EL (cell line): ENCODE results near the gene SPG7.
A peak's percentile ranks its signal among the peaks of the same experiment; 100 is the strongest.
"Not testable (repeated sequence)": the region's sequence is repeated elsewhere in the genome, so short reads cannot be mapped to it uniquely, and the experiment has no call there.

ENCODE experiments used
- DNase-seq: peaks from one replicate; pipeline ENCODE4 v3.0.0-alpha.2; 2016

The SPG7 gene

GRCh38 chr16:89565506-89566372 is 57.5 kb downstream of the SPG7 start:
- DNase-seq = peak; percentile 63

GRCh38 chr16:89567656-89568594 is 59.7 kb downstream of the SPG7 start:
- DNase-seq = no peak

- DNase-seq = no peak
Observed at GRCh38 chr16:89569506-89570341, 61.5 kb downstream of the SPG7 start.

- DNase-seq = no peak
Observed at GRCh38 chr16:89570342-89570923, 62.2 kb downstream of the SPG7 start.

GRCh38 chr16:89570983-89571598 is 62.9 kb downstream of the SPG7 start:
- not testable (repeated sequence) for DNase-seq

GRCh38 chr16:89571636-89572035 is 63.4 kb downstream of the SPG7 start:
- no peak for DNase-seq

- no peak for DNase-seq
Observed at GRCh38 chr16:89572073-89572484, 63.9 kb downstream of the SPG7 start.

- DNase-seq = no peak
Observed at GRCh38 chr16:89572485-89573205, 64.4 kb downstream of the SPG7 start.

GRCh38 chr16:89573826-89574680 is 65.8 kb downstream of the SPG7 start:
- no peak for DNase-seq

- DNase-seq = peak; percentile 82
Observed at GRCh38 chr16:89574681-89575246, 66.6 kb downstream of the SPG7 start.

- DNase-seq = no peak
Observed at GRCh38 chr16:89575247-89576152, 67.3 kb downstream of the SPG7 start, which contains the start of gene CPNE7. Gene CPNE7 (plus strand): TSS chr16:89575758. CDS start chr16:89575898, 140 bp downstream.

- DNase-seq = no peak
Observed at GRCh38 chr16:89576153-89577054, 68.2 kb downstream of the SPG7 start.

GRCh38 chr16:89577055-89577759 is 69.0 kb downstream of the SPG7 start:
- no peak for DNase-seq

GRCh38 chr16:89579351-89579750 is 71.1 kb downstream of the SPG7 start:
- no peak for DNase-seq

GRCh38 chr16:89581045-89581695 is 73.0 kb downstream of the SPG7 start:
- peak; percentile 100 for DNase-seq
